Neural progenitor cell (in vitro differentiated cells): ENCODE results near the gene CST3.

Experiments
- EZH2phosphoT487 ChIP-seq: fragments of 200-600 bp; sonication (generic); IDR thresholded peaks from 2 replicates; pipeline ENCODE4 v1.6.1; 2017; ENCODE audit warnings: antibody characterized with exemption
- TF ChIP-seq, protein P1 (sequence below): fragments of 200-600 bp; sonication (generic); IDR thresholded peaks from 2 replicates; pipeline ENCODE4 v1.5.1; 2017; ENCODE audit warnings: antibody characterized with exemption, mild to moderate bottlenecking

DNA sequence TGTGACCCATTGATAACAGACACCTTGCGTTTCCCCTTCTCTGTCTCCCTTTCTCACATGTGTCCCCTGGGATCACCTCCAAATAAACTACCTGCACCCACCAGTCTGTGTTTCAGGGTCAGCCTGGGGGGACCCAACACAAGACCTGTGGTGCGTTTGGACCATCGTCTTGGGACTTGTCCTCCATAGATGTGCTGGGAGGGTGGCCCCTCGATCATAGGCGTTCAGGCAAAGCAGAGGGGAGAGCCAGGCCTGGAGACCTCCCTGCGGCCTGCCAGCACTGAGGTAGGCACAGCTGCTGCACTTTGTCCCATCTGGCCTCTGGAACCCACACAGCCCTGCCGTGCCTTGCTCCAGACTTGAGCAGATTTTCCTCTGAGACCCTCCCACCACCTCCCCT is 50.1 kb downstream of the CST3 start:
- TF ChIP-seq, protein P1, sequence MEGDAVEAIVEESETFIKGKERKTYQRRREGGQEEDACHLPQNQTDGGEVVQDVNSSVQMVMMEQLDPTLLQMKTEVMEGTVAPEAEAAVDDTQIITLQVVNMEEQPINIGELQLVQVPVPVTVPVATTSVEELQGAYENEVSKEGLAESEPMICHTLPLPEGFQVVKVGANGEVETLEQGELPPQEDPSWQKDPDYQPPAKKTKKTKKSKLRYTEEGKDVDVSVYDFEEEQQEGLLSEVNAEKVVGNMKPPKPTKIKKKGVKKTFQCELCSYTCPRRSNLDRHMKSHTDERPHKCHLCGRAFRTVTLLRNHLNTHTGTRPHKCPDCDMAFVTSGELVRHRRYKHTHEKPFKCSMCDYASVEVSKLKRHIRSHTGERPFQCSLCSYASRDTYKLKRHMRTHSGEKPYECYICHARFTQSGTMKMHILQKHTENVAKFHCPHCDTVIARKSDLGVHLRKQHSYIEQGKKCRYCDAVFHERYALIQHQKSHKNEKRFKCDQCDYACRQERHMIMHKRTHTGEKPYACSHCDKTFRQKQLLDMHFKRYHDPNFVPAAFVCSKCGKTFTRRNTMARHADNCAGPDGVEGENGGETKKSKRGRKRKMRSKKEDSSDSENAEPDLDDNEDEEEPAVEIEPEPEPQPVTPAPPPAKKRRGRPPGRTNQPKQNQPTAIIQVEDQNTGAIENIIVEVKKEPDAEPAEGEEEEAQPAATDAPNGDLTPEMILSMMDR = no peak
- no peak for TF ChIP-seq EZH2phosphoT487
